Breast epithelium (tissue), 4 donors: ENCODE results near the gene LAMB4. TPM values are rescaled to one million over a fixed set of nuclear protein-coding genes. Genes with fewer than 3 reads are reported as not detected.

ENCODE experiments used
- DNase-seq, 2 donors: peaks; one replicate each; pipeline ENCODE4 v3.0.0-alpha.2; 2019; ENCODE audit warnings: low spot score in 2 of 2
- H3K27ac ChIP-seq, 2 donors: fragments of 200-600 bp; sonication (generic) in 1 of 2; one replicate each; pipeline ENCODE4 v1.5.1; 2016 to 2019; ENCODE audit warnings: mild to moderate bottlenecking in 1 of 2
- H3K27me3 ChIP-seq, 2 donors: fragments of 200-600 bp; sonication (generic) in 1 of 2; one replicate each; pipeline versions ENCODE4 v1.5.1 to v1.6.0; 2017 to 2019; ENCODE audit warnings: control low read depth in 1 of 2, mild to moderate bottlenecking in 1 of 2
- H3K36me3 ChIP-seq: fragments of 200-600 bp; one replicate; pipeline ENCODE4 v1.5.1; 2019
- H3K4me1 ChIP-seq, 2 donors: fragments of 200-600 bp; sonication (generic); one replicate each; pipeline ENCODE4 v1.5.1; 2016 to 2019; ENCODE audit warnings: control low read depth in 1 of 2
- H3K4me3 ChIP-seq, 3 donors: fragments of 200-600 bp; sonication (generic); 1 replicate in 2 of 3; 2 replicates in 1 of 3; pipeline ENCODE4 v1.5.1; 2016 to 2019; ENCODE audit warnings: mild to moderate bottlenecking in 3 of 3, moderate library complexity in 2 of 3
- H3K9me3 ChIP-seq, 2 donors: fragments of 200-600 bp; sonication (generic) in 1 of 2; one replicate each; pipeline ENCODE4 v1.5.1; 2016 to 2019; ENCODE audit warnings: control low read depth in 1 of 2
- CTCF ChIP-seq, 3 donors: fragments of 450-650 bp; IDR thresholded peaks; one replicate each; pipeline ENCODE4 v1.5.1; 2016 to 2017; ENCODE audit warnings: antibody characterized with exemption in 3 of 3, mild to moderate bottlenecking in 3 of 3, moderate library complexity in 3 of 3
- POLR2A ChIP-seq: fragments of 450-650 bp; IDR thresholded peaks from one replicate; pipeline ENCODE4 v1.6.1; 2016; ENCODE audit warnings: antibody characterized with exemption, mild to moderate bottlenecking, moderate library complexity
- POLR2AphosphoS5 ChIP-seq, 3 donors: sonication (generic); formaldehyde crosslinking; IDR thresholded peaks; one replicate each; pipeline ENCODE4 v1.6.1; 2017; ENCODE audit warnings: antibody characterized with exemption in 3 of 3
- intact Hi-C: fragments of 100-400 bp; cut with DNase I; formaldehyde crosslinking; loops from one replicate; pipeline ENCODE4 v1.15.1; 2023; ENCODE audit warnings: low total_unique reads
- total RNA-seq, 3 donors: library from RNA; depleted of rRNA; stranded (reverse); fragments of >200 nt; gene quantifications; one replicate each; pipeline ENCODE4 v1.1.0, GENCODE V29; 2016

LAMB4 gene
- total RNA-seq, 3 donors from 2014 or later, result 0.29 to 0.98 (median 0.48) TPM

- H3K27ac ChIP-seq, result no peak overlapping the region
Measured at GRCh38 chr7:108014747-108015682, 115.1 kb downstream of the LAMB4 start.

DNA sequence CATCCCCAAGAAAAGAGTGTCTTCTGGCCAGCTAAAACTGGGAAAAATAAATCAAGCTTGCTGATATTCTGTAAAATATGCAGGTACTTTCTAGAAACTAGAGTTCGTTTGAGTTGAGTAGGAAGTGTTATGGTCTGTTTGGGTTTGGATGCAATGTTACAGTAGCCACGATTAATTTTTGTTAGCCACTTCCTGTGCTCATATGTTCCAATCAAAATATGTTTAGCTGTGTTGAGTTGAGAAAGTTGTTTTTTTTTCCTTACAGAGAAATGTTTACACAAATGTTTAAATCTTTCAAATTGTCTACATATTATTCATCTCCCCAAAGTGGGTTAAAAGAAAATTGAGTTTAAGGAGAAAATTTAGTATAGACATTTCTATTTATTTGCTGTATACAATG, 115.9 kb downstream of the LAMB4 start:
- Histone ChIP-seq H3K4me3 (no peak overlapping the region), H3K4me1 (no peaks in the 10 kb centered on the region), H3K27me3 (no peaks in the 10 kb centered on the region), H3K36me3 (no peaks in the 10 kb centered on the region), H3K27ac (no peak overlapping the region), H3K9me3 (no peaks in the 10 kb centered on the region)
- TF ChIP-seq POLR2AphosphoS5 (IDR thresholded peaks at IDR 0.05), result no peak
- TF ChIP-seq POLR2A, result no peak
- no peak for TF ChIP-seq CTCF (IDR thresholded peaks at IDR 0.05)
- no peak for DNase-seq
- intact Hi-C loops, result no loop called here

More at GRCh38 chr7:108014747-108015682, 115.1 kb downstream of the LAMB4 start:
- Histone ChIP-seq H3K36me3 (no peaks in the 10 kb centered on the region), H3K4me1 (no peaks in the 10 kb centered on the region), H3K9me3 (no peaks in the 10 kb centered on the region), H3K27me3 (no peaks in the 10 kb centered on the region), H3K4me3 (no peak overlapping the region)
- no peak for TF ChIP-seq CTCF (IDR thresholded peaks at IDR 0.05)
- intact Hi-C loops, result no loop called here
- no peak for DNase-seq

- no peak for DNase-seq
- Histone ChIP-seq H3K27me3 (no peaks in the 10 kb centered on the region), H3K4me1 (no peaks in the 10 kb centered on the region), H3K36me3 (no peaks in the 10 kb centered on the region), H3K9me3 (no peaks in the 10 kb centered on the region), H3K4me3 (no peak overlapping the region), H3K27ac (no peak overlapping the region)
- no peak for TF ChIP-seq POLR2A
- no peak for TF ChIP-seq CTCF (IDR thresholded peaks at IDR 0.05)
- no peak for TF ChIP-seq POLR2AphosphoS5 (IDR thresholded peaks at IDR 0.05)
- intact Hi-C loops, result no loop called here
Measured at GRCh38 chr7:108012499-108013430, 117.4 kb downstream of the LAMB4 start.

- H3K36me3 ChIP-seq, result no peaks in the 10 kb centered on the region
- no peak for DNase-seq
- no peaks in the 10 kb centered on the region for H3K9me3 ChIP-seq
- no peaks in the 10 kb centered on the region for H3K4me1 ChIP-seq
- H3K4me3 ChIP-seq, result no peak overlapping the region
- no peak for TF ChIP-seq CTCF (IDR thresholded peaks at IDR 0.05)
- no peak for TF ChIP-seq POLR2A
- TF ChIP-seq POLR2AphosphoS5 (IDR thresholded peaks at IDR 0.05), result no peak
- intact Hi-C loops, result no loop called here
- no peaks in the 10 kb centered on the region for H3K27me3 ChIP-seq
- H3K27ac ChIP-seq, result no peak overlapping the region
Measured at GRCh38 chr7:108010377-108010776, 119.8 kb downstream of the LAMB4 start.
